Measurements from ENCODE around the gene C16orf96. TPM values are rescaled to one million over a fixed set of nuclear protein-coding genes. Genes with fewer than 3 reads are reported as not detected.

Gene C16orf96
- total and polyA plus RNA-seq, 4 donors = 0.06 to 0.25 (median 0.08) TPM

GRCh38 chr16:4641306-4641687 lies 85.2 kb downstream of the C16orf96 start:
- H3K27ac ChIP-seq (ENCODE audit: low read depth in 1 of 2, low read length in 2 of 2) = no peak overlapping the region
- no peaks in the 10 kb centered on the region for H3K9me3 ChIP-seq (ENCODE audit: control insufficient read depth in 4 of 4, low read length in 3 of 4)
- H3K36me3 ChIP-seq (ENCODE audit: control insufficient read depth in 4 of 4, insufficient read depth in 3 of 4, low read depth in 1 of 4, low read length in 3 of 4) = peaks cover 0 to 7% (median 1%) of the 10 kb centered on the region in 4 donors
- H3K27me3 ChIP-seq (ENCODE audit: control insufficient read depth in 4 of 4, insufficient read depth in 4 of 4, low read length in 3 of 4) = no peaks in the 10 kb centered on the region
- no peak for DNase-seq (ENCODE audit: low spot score)
- WGBS = 93% methylated on average over 5 of the region's 5 CpGs
- no peak overlapping the region for H3K9ac ChIP-seq (ENCODE audit: low read depth in 1 of 2, low read length in 2 of 2)
- H3K4me3 ChIP-seq (ENCODE audit: low read depth in 1 of 3, low read length in 3 of 3) = no peak overlapping the region
- H3K4me1 ChIP-seq (ENCODE audit: control insufficient read depth in 4 of 4, insufficient read depth in 4 of 4, low read length in 3 of 4) = no peaks in the 10 kb centered on the region
- TF ChIP-seq REST (IDR thresholded peaks at IDR 0.05) (no peak), ZBTB33 (IDR thresholded peaks at IDR 0.05) (no peak)

- DNase-seq (ENCODE audit: low spot score) = no peak
- Histone ChIP-seq H3K9me3 (ENCODE audit: control insufficient read depth in 4 of 4, low read length in 3 of 4) (no peaks in the 10 kb centered on the region), H3K4me3 (ENCODE audit: low read depth in 1 of 3, low read length in 3 of 3) (no peak overlapping the region), H3K27ac (ENCODE audit: low read depth in 1 of 2, low read length in 2 of 2) (no peak overlapping the region), H3K36me3 (ENCODE audit: control insufficient read depth in 4 of 4, insufficient read depth in 3 of 4, low read depth in 1 of 4, low read length in 3 of 4) (peaks cover 0 to 9% (median 1%) of the 10 kb centered on the region in 4 donors), H3K9ac (ENCODE audit: low read depth in 1 of 2, low read length in 2 of 2) (no peak overlapping the region), H3K27me3 (ENCODE audit: control insufficient read depth in 4 of 4, insufficient read depth in 4 of 4, low read length in 3 of 4) (no peaks in the 10 kb centered on the region), H3K4me1 (ENCODE audit: control insufficient read depth in 4 of 4, insufficient read depth in 4 of 4, low read length in 3 of 4) (no peaks in the 10 kb centered on the region)
- TF ChIP-seq ATF3 (IDR thresholded peaks at IDR 0.05) (no peak), FOXA1 (IDR thresholded peaks at IDR 0.05) (no peak), TAF1 (conservative IDR thresholded peaks at IDR 0.05) (no peak), MAX (IDR thresholded peaks at IDR 0.05) (no peak), HNF4A (conservative IDR thresholded peaks at IDR 0.05) (no peak), YY1 (IDR thresholded peaks at IDR 0.05) (no peak), FOXA2 (IDR thresholded peaks at IDR 0.05) (no peak), HNF4G (IDR thresholded peaks at IDR 0.05) (no peak)
- 86% methylated on average over 14 of the region's 14 CpGs for WGBS
Measured at GRCh38 chr16:4641895-4642294, 85.8 kb downstream of the C16orf96 start.

GRCh38 chr16:4646773-4647643 lies 90.9 kb downstream of the C16orf96 start:
- Histone ChIP-seq H3K9ac (ENCODE audit: low read depth in 1 of 2, low read length in 2 of 2) (no peak overlapping the region), H3K9me3 (ENCODE audit: control insufficient read depth in 4 of 4, low read length in 3 of 4) (no peaks in the 10 kb centered on the region), H3K4me3 (ENCODE audit: low read depth in 1 of 3, low read length in 3 of 3) (no peak overlapping the region), H3K36me3 (ENCODE audit: control insufficient read depth in 4 of 4, insufficient read depth in 3 of 4, low read depth in 1 of 4, low read length in 3 of 4) (peaks cover 0 to 5% (median 2%) of the 10 kb centered on the region in 4 donors), H3K27ac (ENCODE audit: low read depth in 1 of 2, low read length in 2 of 2) (no peak overlapping the region), H3K27me3 (ENCODE audit: control insufficient read depth in 4 of 4, insufficient read depth in 4 of 4, low read length in 3 of 4) (no peaks in the 10 kb centered on the region), H3K4me1 (ENCODE audit: control insufficient read depth in 4 of 4, insufficient read depth in 4 of 4, low read length in 3 of 4) (peaks cover 1 to 5% (median 2%) of the 10 kb centered on the region in 4 donors)
- no peak for DNase-seq (ENCODE audit: low spot score)
- WGBS = 96% methylated on average over 22 of the region's 22 CpGs
- TF ChIP-seq ZBTB33 (IDR thresholded peaks at IDR 0.05) (no peak), EGR1 (IDR thresholded peaks at IDR 0.05; ENCODE audit: low read depth in 2 of 2) (no peak), GABPA (IDR thresholded peaks at IDR 0.05 in 1 of 2, conservative IDR thresholded peaks at IDR 0.05 in 1 of 2) (no peak), TAF1 (conservative IDR thresholded peaks at IDR 0.05) (no peak), HNF4A (conservative IDR thresholded peaks at IDR 0.05) (no peak), REST (IDR thresholded peaks at IDR 0.05) (no peak), FOXA2 (IDR thresholded peaks at IDR 0.05) (no peak), NR2F2 (IDR thresholded peaks at IDR 0.05) (no peak), MAX (IDR thresholded peaks at IDR 0.05) (no peak), HNF4G (IDR thresholded peaks at IDR 0.05) (no peak)

Data from liver (tissue), 9 donors.